ENCODE data around the gene ATRIP.
"Not testable (repeated sequence)": the region's sequence is repeated elsewhere in the genome, so short reads cannot be mapped to it uniquely, and the experiment has no call there.

ATRIP gene

GRCh38 chr3:48472673-48472922 lies 26.1 kb downstream of the ATRIP start:
- DNase-seq = no peak

DNA sequence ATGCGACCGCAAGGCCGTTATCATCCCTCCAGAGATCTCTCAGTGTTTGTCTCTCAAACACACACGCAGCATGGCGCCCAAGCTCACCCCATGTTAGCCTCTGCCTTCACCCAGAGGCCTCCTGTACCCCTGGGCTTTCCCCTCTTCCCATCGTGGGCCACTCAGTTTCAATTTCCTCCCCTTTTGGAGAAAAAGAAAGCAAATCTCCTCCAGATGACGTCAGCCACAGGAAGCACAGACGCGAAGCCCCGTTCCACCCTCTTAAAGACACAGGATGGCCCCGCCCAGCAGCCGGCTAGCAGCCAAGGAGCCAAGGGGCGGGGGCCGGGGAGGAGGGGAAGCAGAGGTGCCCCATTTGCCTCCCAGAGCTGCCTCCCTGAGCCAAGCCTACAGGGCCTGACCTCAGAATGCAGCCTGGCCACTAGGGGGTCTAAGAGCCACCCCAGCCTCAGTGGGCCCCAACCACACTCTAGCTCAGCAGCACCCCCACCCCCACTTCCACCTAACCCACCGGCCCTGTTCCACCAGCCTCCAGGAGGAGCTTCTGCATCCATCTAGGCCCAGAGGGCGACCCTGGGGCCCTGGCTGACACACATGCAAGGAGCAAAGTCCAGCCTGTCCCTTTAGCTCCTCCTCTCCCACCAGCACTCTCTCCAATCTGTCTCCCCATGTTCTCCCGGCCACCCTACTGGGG lies 26.5 kb downstream of the ATRIP start:
- DNase-seq = peak; percentile 92

GRCh38 chr3:48473617-48473952 lies 27.0 kb downstream of the ATRIP start:
- no peak for DNase-seq

DNA sequence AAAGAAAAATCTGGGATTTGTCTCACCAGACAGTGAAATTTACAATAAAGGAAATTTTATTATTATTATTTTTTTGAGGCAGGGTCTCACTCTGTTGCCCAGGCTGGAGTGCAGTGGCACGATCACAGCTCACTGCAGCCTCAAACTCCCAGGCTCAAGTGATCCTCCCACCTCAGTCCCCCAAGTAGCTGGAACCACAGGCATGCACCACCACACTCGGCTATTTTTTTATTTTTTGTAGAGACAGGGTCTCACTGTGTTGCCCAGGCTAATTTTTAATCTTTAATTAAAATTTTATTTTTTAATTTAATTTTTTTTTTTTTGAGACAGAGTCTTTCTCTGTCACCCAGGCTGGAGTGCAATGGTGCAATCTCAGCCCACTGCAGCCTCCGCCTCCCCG lies 27.5 kb downstream of the ATRIP start:
- not testable (repeated sequence) for DNase-seq

DNA sequence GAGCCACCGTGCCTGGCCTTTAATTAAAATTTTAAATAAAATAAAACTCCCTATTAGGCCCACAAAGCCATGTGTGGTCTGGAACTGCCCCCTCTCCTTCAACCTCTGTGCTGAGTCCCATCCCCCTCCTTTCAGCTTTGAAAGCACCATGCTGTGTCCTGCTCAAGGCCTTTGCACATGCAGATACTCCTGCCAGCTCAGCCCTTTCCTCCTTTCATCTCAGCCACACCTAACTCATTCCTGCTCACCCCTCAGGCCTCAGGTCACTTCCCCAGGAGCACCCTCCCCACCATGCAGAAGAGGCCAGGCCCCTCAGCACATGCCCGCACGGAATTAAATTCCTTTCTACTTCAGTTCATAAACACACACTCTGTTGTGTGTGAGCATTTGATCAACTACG lies 28.1 kb downstream of the ATRIP start:
- DNase-seq = no peak

GRCh38 chr3:48475188-48475587 lies 28.7 kb downstream of the ATRIP start:
- no peak for DNase-seq

GRCh38 chr3:48476426-48477053 lies 30.0 kb downstream of the ATRIP start:
- DNase-seq = no peak

DNA sequence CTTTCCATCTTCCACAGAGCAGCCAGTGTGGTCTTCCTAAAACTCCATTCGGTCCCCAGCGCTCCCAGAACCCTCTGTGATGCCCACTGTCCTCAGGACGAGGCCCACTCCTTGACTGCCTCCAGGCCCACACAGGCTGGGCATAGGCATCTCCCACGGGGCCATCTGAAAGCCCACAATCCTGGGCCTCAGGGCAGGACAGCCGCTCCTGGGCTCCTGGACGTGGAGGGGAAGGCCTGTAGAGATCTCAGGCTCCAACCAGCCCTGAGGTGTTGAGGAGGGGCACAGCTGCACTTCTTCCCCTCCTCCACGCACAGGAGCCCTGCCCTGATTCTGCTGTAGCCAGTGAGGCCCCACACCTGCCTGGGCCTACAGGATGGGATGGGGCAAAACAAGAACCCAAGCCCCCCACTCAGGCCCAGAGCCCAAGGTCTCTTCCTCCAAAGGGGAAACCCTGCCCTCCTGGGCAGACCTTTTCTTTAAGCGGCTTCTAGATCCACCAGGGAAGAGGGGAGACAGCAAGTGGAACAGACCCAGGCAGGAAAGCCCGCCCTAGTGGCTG lies 31.5 kb downstream of the ATRIP start:
- no peak for DNase-seq

- DNase-seq = no peak
Measured at GRCh38 chr3:48478626-48479555, 32.4 kb downstream of the ATRIP start.

- not testable (repeated sequence) for DNase-seq
Measured at GRCh38 chr3:48480891-48481290, 34.4 kb downstream of the ATRIP start.

GRCh38 chr3:48482822-48483221 lies 36.3 kb downstream of the ATRIP start:
- DNase-seq = not testable (repeated sequence)

DNA sequence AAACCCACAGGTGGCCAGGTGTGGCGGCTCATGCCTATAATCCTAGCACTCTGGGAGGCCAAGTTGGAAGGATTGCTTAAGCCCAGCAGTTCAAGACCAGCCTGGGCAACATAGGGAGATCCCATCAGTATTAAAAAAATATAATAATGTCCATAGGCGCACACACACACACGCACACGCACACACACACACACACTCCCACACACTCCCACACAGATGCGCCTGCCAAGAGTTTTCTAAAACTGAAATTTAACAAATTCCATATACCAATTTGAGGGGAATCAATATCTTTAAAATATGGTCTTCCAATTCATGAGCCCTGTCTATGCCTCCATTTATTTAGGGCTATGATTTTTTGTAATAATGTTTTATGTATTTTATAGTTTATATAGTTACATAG lies 40.4 kb downstream of the ATRIP start:
- DNase-seq = no peak

DNA sequence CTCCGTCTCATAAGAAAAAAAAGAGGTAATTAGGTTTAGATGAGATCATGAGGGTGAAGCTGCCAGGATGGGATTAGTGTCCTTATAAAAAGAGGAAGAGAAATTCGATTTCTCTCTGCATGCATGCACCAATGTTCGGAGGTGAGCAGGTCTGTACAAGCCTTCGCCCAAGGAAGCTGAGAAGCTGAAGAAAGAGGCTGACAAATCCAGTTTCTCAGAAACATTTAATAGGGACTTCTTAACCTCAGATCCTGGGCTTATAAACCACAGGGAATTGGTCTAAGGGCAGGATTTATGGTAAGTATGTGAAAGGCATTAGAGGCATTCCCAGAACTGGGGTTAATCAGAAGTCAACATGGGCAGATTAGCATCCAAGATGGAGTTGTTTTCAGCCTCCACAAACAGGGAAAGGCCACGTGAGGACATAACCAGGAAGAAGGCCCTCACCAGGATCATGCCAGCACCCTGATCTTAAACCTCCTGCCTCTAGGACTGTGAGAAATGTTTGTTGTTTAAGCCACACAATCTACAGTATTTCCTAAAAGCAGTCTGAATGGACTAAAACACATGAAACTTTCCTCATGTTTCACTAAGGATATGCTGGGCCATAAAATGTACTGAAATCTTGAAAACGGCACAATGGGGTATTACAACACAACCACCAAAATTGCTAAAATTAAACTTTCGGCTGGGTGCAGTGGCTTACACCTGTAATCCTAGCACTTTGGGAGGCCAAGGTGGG lies 46.1 kb downstream of the ATRIP start:
- DNase-seq = no peak

DNA sequence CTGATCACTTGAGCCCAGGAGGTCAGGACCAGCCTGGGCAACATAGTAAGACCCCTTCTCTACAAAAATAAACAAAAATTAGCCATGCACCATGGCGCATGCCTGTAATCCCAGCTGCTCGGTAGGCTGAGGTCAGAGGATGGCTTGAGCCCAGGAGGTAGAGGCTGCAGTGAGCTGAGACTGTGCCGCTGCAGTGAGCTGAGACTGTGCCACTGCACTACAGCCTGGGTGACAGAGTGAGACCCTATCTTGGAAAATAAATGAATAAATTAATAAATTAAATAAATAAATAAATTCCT lies 46.6 kb downstream of the ATRIP start:
- DNase-seq = no peak

DNA sequence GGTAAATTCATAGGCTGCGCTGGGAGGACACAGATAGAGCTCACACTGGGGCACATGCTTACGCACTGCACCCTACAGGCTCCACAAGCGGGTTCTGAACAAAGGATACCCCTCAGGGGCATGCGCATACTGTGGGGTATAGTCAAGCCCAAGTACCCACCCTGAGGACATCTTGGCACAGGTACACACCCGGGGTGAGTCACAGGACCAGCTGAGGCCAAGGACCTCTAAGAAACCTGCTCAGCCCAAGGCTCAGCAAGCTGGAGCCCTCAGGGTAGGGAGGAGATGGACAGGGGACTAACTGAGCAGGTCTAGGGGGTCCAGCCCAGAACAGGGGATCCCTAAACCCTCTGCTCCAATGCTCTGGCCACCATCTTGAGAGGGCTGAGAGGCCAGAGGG lies 54.1 kb downstream of the ATRIP start:
- no peak for DNase-seq

- DNase-seq = no peak
Measured at GRCh38 chr3:48501196-48501595, 54.7 kb downstream of the ATRIP start.

DNA sequence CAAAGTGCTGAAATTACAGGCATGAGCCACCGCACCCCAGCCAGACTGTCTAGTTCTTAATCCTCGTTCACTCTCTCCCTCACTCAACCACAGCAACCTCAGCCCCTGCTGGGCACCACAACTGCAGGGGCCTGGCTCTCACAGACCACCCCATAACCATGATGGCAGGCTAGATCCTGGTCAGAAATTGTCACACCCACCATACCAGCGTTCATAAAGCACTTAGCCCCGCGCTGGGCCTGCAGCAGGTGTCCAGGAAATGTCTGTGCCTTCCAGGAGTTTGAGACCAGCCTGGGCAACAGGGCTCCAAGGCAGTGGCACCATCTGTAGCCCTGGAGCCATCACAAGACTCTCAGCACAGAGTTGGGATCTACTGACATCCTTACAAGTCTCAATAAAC lies 55.6 kb downstream of the ATRIP start:
- DNase-seq = no peak

DNA sequence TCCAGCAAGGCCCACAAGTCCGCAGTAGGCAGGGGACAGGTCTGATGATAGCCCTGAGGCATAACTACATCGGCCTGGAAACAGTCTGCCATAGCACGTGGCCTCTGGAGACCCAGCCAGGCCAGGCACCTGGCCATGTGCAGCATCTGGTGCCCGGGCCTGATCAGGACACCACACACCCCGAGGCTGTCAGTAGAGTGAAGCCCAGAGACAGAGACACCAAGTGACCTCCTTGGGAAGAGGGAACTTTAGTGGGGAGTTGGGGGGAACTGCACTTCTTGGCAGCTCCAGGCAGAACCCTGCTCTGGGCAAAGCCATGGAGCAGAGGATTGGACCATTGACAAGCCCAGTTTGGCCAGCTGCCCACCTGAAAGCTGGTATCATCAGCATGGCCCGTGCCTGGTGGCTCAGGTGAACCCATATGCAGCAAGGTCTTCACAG lies 56.2 kb downstream of the ATRIP start:
- DNase-seq = no peak

- DNase-seq = no peak
Measured at GRCh38 chr3:48503401-48504050, 57.0 kb downstream of the ATRIP start.

DNA sequence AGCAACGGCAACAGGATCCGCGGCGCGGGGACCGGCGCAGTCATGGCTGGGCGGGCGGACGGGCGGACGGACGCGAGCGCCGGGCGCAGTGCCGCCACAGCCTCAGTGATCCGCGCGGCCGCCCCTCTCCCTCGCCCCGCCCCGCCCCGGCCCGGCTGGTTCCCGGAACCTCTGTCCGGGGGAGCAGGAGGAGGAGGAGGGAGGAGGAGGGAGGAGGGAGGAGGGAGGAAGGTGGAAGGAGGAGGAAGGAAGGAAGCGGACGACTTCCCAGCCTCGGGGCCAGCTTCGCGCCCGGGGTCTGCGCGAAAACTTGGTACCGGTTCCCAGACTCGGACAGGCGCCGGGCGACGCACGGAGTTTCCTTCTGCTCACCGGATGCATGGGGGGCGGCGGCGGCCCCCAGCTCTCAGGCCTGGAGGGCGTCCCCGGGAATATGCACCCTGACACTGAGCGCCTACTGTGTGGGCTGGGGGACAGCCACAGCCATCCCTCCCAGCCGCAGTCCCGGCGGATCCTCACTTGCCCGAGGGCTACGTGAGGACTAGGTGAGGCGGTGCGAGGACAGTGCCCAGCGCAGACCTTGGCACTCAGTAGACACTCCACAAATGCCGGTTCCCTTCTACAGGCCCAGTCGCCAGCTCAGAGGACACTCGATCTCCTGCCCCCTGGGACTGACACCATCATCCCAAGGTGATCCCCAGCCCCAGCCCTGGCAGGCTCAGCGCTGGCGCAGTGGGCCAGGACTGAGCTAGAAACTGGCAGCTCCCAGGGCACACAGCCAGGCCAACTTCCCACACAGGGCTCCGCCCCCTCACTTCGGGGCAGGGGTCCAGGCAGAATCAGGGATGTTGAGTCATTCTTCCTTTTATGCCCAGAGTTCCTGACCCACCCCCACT lies 57.8 kb downstream of the ATRIP start, which contains the start of gene SHISA5:
Gene SHISA5, minus strand, starts transcription at position 124 of the 896 bp plus-strand sequence. Its CDS starts 80 bp downstream, at position 44.
- peak; percentile 22 for DNase-seq

GRCh38 chr3:48505146-48505545 lies 58.6 kb downstream of the ATRIP start:
- DNase-seq = no peak
